PFSK-1 (cell line): ENCODE results near the gene BLTP3A.

ENCODE experiments used
- FOXP2 ChIP-seq: optimal IDR thresholded peaks from 2 replicates; pipeline ENCODE3; 2011; ENCODE audit warnings: borderline replicate concordance, control low read depth, inconsistent platforms; ENCODE audit not compliant: insufficient read depth; ENCODE audit errors: extremely low read length, extremely low read depth
- POLR2AphosphoS5 ChIP-seq: IDR thresholded peaks from 2 replicates; pipeline ENCODE4 v1.6.1; 2012; ENCODE audit warnings: low read depth, mild to moderate bottlenecking, control low read depth, low read length, moderate library complexity
- SIN3A ChIP-seq: IDR thresholded peaks from 2 replicates; pipeline ENCODE4 v1.6.1; 2012; ENCODE audit warnings: mild to moderate bottlenecking, low read length, moderate library complexity, borderline replicate concordance; ENCODE audit not compliant: insufficient read depth
- TAF1 ChIP-seq: IDR thresholded peaks from 2 replicates; pipeline ENCODE4 v1.6.1; 2012; ENCODE audit warnings: low read length, control low read depth, borderline replicate concordance; ENCODE audit not compliant: insufficient read depth
- TF ChIP-seq, protein P1 (sequence below), 2 experiments: IDR thresholded peaks; 2 replicates each; pipeline versions ENCODE4 v1.6.1 to v1.8.0; 2011 to 2012; ENCODE audit warnings: low read depth in 2 of 2, low read length in 2 of 2, control low read depth in 1 of 2, inconsistent platforms in 1 of 2, mild to moderate bottlenecking in 1 of 2, moderate library complexity in 1 of 2; ENCODE audit not compliant: insufficient read depth in 1 of 2

Gene BLTP3A

GRCh38 chr6:34768148-34768547, 23.7 kb upstream of the BLTP3A start:
- TF ChIP-seq SIN3A = no peak
- TF ChIP-seq, protein P1, sequence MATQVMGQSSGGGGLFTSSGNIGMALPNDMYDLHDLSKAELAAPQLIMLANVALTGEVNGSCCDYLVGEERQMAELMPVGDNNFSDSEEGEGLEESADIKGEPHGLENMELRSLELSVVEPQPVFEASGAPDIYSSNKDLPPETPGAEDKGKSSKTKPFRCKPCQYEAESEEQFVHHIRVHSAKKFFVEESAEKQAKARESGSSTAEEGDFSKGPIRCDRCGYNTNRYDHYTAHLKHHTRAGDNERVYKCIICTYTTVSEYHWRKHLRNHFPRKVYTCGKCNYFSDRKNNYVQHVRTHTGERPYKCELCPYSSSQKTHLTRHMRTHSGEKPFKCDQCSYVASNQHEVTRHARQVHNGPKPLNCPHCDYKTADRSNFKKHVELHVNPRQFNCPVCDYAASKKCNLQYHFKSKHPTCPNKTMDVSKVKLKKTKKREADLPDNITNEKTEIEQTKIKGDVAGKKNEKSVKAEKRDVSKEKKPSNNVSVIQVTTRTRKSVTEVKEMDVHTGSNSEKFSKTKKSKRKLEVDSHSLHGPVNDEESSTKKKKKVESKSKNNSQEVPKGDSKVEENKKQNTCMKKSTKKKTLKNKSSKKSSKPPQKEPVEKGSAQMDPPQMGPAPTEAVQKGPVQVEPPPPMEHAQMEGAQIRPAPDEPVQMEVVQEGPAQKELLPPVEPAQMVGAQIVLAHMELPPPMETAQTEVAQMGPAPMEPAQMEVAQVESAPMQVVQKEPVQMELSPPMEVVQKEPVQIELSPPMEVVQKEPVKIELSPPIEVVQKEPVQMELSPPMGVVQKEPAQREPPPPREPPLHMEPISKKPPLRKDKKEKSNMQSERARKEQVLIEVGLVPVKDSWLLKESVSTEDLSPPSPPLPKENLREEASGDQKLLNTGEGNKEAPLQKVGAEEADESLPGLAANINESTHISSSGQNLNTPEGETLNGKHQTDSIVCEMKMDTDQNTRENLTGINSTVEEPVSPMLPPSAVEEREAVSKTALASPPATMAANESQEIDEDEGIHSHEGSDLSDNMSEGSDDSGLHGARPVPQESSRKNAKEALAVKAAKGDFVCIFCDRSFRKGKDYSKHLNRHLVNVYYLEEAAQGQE (IDR thresholded peaks at IDR 0.05; ENCODE audit: insufficient read depth in 1 of 2, low read depth in 2 of 2, low read length in 2 of 2) = no peak
- TF ChIP-seq POLR2AphosphoS5 = no peak
- TF ChIP-seq TAF1 = no peak
- TF ChIP-seq FOXP2 = no peak

GRCh38 chr6:34771727-34772126, 20.2 kb upstream of the BLTP3A start:
- no peak for TF ChIP-seq TAF1
- TF ChIP-seq SIN3A = no peak
- TF ChIP-seq FOXP2 = no peak
- TF ChIP-seq POLR2AphosphoS5 = no peak
- TF ChIP-seq, protein P1 (IDR thresholded peaks at IDR 0.05; ENCODE audit: insufficient read depth in 1 of 2, low read depth in 2 of 2, low read length in 2 of 2) = no peak

DNA sequence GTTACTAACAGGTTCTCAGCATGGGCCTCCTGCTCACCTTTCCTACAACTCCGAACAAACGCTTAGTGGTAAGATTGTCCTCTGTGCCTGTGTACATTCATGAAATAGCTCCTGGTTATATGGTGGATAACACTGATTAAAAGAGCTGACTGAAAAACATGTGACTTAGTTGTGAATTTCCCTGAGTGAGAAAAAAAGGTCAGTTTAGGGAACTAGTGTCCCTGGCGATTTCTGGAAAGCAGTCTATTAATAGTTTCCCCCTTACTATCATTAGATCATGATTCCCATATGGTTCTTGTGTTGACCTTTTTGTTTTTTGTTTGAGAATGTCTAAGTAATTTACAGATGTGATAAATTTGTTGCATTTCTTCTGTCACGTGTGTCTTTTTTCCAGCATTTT, 18.9 kb upstream of the BLTP3A start:
- TF ChIP-seq POLR2AphosphoS5 (no peak), FOXP2 (no peak), SIN3A (no peak), TAF1 (no peak)
- TF ChIP-seq, protein P1 (IDR thresholded peaks at IDR 0.05; ENCODE audit: insufficient read depth in 1 of 2, low read depth in 2 of 2, low read length in 2 of 2) = no peak

- TF ChIP-seq SIN3A = no peak
- TF ChIP-seq, protein P1 (IDR thresholded peaks at IDR 0.05; ENCODE audit: insufficient read depth in 1 of 2, low read depth in 2 of 2, low read length in 2 of 2) = no peak
- TF ChIP-seq POLR2AphosphoS5 = no peak
These were observed 18.0 kb upstream of the BLTP3A start for GRCh38 chr6:34773916-34774315.

GRCh38 chr6:34774967-34775366, 16.9 kb upstream of the BLTP3A start:
- TF ChIP-seq FOXP2 = no peak
- no peak for TF ChIP-seq SIN3A
- no peak for TF ChIP-seq TAF1
- TF ChIP-seq, protein P1 (IDR thresholded peaks at IDR 0.05; ENCODE audit: insufficient read depth in 1 of 2, low read depth in 2 of 2, low read length in 2 of 2) = no peak
